HG03571 (cell line): ENCODE results near the gene FIBIN.
"Not testable (repeated sequence)": the region's sequence is repeated elsewhere in the genome, so short reads cannot be mapped to it uniquely, and the experiment has no call there.

Experiments
- ATAC-seq: cut with Tn5 transposase; IDR thresholded peaks from one replicate; pipeline ENCODE4 v1.9.1; 2021; ENCODE audit not compliant: unreplicated experiment

The FIBIN gene

DNA sequence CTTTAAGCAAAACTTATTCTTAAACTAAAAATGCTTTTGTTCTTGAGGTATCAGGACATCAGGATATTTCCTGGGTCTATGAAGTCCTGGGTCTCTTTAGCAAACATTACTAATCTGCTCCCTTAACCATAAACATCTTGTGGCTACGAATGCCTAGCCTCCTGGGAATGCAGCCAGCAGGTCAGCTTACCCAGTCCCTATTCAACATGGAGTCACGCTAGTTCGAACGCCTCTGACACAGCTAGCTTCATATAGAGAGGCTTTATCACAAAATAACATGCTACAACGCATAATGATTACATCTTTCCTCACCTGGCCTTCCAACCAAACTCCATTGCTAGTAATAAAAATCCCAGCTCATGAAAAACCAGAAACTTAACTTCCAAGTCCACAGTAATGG lies 17.5 kb upstream of the FIBIN start:
- no peak for ATAC-seq

DNA sequence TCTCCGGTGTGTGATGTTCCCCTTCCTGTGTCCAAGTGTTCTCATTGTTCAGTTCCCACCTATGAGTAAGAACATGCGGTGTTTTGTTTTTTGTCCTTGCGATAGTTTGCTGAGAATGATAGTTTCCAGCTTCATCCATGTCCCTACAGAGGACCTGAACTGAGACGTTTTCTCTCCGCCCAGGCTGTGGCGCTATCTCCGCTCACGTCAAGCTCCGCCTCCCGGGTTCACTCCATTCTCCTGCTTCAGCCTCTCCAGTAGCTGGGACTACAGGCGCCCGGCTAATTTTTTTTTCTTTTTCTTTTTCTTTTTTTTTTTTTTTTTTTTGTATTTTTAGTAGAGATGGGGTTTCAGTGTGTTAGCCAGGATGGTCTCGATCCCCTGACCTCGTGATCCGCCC lies 16.7 kb upstream of the FIBIN start:
- not testable (repeated sequence) for ATAC-seq

DNA sequence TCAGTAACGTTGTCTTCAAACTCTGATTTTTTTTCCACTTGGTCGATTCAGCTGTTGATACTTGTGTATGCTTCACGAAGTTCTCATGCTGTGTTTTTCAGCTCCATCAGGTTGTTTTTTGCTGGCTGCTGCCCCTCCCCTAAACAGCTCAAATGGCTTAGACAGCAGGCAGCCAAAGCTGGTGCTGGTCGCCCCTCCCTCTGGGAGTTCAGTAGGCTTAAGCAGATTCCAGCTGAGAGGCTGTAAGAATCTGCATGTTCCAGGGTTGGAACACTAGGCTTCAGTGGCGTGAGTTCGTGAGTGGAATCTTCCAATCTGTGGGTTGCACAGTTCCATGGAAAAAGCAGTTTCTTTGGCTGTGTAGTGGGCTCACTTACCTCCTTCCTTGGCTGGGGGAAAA lies 10.3 kb upstream of the FIBIN start:
- ATAC-seq, result no peak

GRCh38 chr11:26985470-26985869 lies 8.4 kb upstream of the FIBIN start:
- ATAC-seq, result no peak

DNA sequence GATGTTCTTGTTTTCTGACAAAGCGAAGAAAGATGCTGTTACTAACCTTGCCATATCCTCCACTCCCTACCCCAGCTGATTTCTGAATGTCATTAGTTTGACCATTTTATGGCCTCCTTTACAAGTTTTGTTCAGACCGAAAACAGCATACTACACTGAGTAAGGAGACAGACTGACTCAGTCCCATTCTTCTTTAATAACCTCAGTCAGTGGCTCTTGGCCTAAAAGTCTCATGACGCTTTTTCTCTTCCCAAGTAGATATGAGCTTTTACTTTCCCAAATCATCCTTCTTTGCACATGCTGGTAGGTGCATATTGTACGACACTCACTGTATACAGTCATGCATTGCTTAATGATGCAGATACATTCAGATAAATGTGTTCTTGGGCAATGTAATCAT lies 8.0 kb upstream of the FIBIN start:
- ATAC-seq, result no peak

GRCh38 chr11:26987272-26987671 lies 6.6 kb upstream of the FIBIN start:
- no peak for ATAC-seq

- no peak for ATAC-seq
These were observed 6.2 kb upstream of the FIBIN start for GRCh38 chr11:26987731-26988130.

DNA sequence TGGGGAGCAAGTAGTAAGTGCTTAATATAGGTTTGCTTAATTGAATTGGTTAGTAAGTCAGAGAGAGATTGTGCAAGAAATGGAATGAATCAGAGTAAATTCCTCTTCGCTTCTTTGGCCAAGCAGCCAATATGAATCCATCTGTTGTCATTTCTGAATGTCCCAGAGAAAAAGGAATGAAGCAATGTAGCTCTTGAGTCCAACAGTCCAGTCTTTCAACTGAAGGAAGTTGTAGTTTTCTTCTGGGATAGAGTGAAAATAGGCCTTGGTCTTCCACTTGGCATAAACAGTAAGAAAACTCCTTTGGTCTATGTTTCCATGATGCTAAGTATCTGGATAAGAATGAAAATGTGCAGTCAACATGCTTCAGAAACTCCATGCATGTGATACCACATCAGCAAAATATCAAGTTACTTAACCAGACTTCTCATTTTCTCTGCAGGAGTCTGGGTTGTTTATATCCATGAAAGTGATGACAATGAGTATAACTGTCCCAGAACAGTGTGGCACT lies 1.8 kb upstream of the FIBIN start:
- ATAC-seq, result no peak

DNA sequence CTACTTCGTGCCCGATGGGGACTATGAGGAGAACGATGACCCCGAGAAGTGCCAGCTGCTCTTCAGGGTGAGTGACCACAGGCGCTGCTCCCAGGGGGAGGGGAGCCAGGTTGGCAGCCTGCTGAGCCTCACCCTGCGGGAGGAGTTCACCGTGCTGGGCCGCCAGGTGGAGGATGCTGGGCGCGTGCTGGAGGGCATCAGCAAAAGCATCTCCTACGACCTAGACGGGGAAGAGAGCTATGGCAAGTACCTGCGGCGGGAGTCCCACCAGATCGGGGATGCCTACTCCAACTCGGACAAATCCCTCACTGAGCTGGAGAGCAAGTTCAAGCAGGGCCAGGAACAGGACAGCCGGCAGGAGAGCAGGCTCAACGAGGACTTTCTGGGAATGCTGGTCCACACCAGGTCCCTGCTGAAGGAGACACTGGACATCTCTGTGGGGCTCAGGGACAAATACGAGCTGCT lies 751 bp downstream of the FIBIN start:
- no peak for ATAC-seq

- no peak for ATAC-seq
These were observed 2.0 kb downstream of the FIBIN start for GRCh38 chr11:26995701-26996460.

- ATAC-seq, result no peak
These were observed 3.5 kb downstream of the FIBIN start for GRCh38 chr11:26997378-26997777.

GRCh38 chr11:27001136-27001730 lies 7.3 kb downstream of the FIBIN start:
- not testable (repeated sequence) for ATAC-seq

DNA sequence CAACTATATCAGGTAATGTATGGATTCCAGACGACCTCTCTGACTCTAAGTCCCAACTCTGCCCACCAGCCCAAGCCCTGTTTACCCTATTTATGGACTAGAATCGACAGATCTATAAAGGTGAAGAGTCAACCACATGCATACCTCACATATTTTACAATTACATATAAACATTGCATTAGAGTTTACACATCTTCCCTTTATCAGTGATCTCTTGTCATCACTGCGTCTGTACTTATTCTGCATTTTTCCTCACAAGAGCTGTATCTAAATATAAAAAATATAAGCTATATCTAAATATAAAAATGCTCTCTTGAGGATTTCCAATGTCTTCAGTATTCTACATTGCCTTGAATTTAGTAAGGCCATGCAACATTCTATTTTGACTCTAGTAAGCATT lies 8.5 kb downstream of the FIBIN start:
- ATAC-seq, result no peak

GRCh38 chr11:27002838-27003237 lies 8.9 kb downstream of the FIBIN start:
- no peak for ATAC-seq

- ATAC-seq, result no peak
These were observed 10.2 kb downstream of the FIBIN start for GRCh38 chr11:27004103-27004502.

GRCh38 chr11:27008811-27009535 lies 15.1 kb downstream of the FIBIN start:
- no peak for ATAC-seq

DNA sequence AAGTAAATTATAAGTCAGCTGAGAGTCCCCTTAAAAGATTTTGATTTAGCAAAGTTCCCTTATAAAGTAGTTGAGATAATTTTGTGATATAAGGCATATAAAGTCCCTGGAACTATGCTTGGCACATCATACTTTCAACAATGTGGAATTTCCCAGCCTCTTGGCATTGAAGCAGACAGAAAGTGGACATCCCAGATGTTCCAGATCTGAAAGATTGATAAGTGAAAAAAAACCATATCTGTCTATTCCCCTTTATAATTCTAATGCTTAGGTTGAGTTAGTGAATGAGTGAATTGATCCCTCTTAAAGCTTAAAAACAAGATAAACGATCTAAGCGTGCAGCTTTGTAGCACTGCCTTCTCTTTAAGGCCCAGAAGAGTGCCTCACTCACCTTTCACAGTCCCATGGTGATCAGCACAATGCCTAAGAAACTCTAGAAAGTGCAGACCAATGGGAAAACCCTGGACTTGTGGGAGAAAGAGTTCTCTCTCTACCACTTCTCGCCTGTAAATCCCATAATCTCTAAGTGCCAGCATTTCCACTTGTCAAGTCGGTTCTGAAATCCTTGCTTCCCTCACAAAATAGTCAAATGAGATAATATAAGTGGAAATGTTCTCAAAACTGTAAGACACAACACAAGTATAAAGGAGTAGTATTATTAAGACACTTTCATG lies 17.8 kb downstream of the FIBIN start:
- no peak for ATAC-seq

GRCh38 chr11:27012234-27012921 lies 18.5 kb downstream of the FIBIN start:
- ATAC-seq, result no peak

GRCh38 chr11:27013781-27014361 lies 20.0 kb downstream of the FIBIN start:
- no peak for ATAC-seq

- ATAC-seq, result no peak
These were observed 25.1 kb downstream of the FIBIN start for GRCh38 chr11:27018902-27019529.
